Fibroblast of lung (primary cell): ENCODE measurements around the gene IGFBP2. TPM values are rescaled to one million over a fixed set of nuclear protein-coding genes. Genes with fewer than 3 reads are reported as not detected.

Experiments used
- DNase-seq, 2 donors: peaks; one replicate each; pipeline versions ENCODE4 v3.0.0 to v3.0.0-alpha.2; 2010; ENCODE audit warnings: low read depth in 2 of 2
- H2AFZ ChIP-seq: 2 replicates; pipeline ENCODE4 v1.5.1; 2012; ENCODE audit warnings: low read length, control low read depth, inconsistent platforms
- H3K27ac ChIP-seq: 2 replicates; pipeline ENCODE4 v1.5.1; 2011; ENCODE audit warnings: low read length, control low read depth; ENCODE audit not compliant: insufficient read depth
- H3K27me3 ChIP-seq: 2 replicates; pipeline ENCODE4 v1.5.1; 2011; ENCODE audit warnings: mild to moderate bottlenecking, low read length; ENCODE audit not compliant: control insufficient read depth, insufficient read depth
- H3K36me3 ChIP-seq: 2 replicates; pipeline ENCODE4 v1.5.1; 2011; ENCODE audit warnings: low read length; ENCODE audit not compliant: control insufficient read depth, insufficient read depth
- H3K4me1 ChIP-seq: 2 replicates; pipeline ENCODE4 v1.5.1; 2011; ENCODE audit warnings: low read length; ENCODE audit not compliant: control insufficient read depth, insufficient read depth; ENCODE audit errors: extremely low read depth
- H3K4me2 ChIP-seq: 2 replicates; pipeline ENCODE4 v1.5.1; 2011; ENCODE audit warnings: low read length, control low read depth; ENCODE audit not compliant: insufficient read depth; ENCODE audit errors: extremely low read depth
- H3K4me3 ChIP-seq, 4 experiments: fragments of 200-600 bp in 1 of 4; sonication (generic) in 1 of 4; replicated peaks in 1 of 4; 2 replicates each; pipeline ENCODE4 v1.5.1; 2011 to 2016; ENCODE audit warnings: low read length in 4 of 4, low read depth in 3 of 4, mild to moderate bottlenecking in 3 of 4, control low read depth in 2 of 4, inconsistent platforms in 1 of 4, mixed read lengths in 1 of 4; ENCODE audit not compliant: insufficient read depth in 1 of 4; ENCODE audit errors: control extremely low read depth in 1 of 4
- H3K79me2 ChIP-seq: 2 replicates; pipeline ENCODE4 v1.5.1; 2012; ENCODE audit warnings: mild to moderate bottlenecking, low read length, inconsistent platforms; ENCODE audit not compliant: control insufficient read depth, insufficient read depth
- H3K9ac ChIP-seq: 2 replicates; pipeline ENCODE4 v1.5.1; 2011; ENCODE audit warnings: mild to moderate bottlenecking, low read length, control low read depth; ENCODE audit not compliant: insufficient read depth
- H3K9me3 ChIP-seq: 2 replicates; pipeline ENCODE4 v1.5.1; 2012; ENCODE audit warnings: low read depth, low read length; ENCODE audit not compliant: control insufficient read depth, insufficient read depth
- H4K20me1 ChIP-seq: 2 replicates; pipeline ENCODE4 v1.5.1; 2011; ENCODE audit warnings: low read length; ENCODE audit not compliant: control insufficient read depth, insufficient read depth; ENCODE audit errors: extremely low read depth
- EZH2 ChIP-seq: IDR thresholded peaks from 2 replicates; pipeline ENCODE4 v1.5.1; 2012; ENCODE audit warnings: low read length, control low read depth, mild to moderate bottlenecking; ENCODE audit errors: missing control alignments
- polyA plus RNA-seq, 2 donors: library from polyadenylated mRNA; depleted of rRNA in 1 of 2; stranded (reverse) in 1 of 2; unstranded in 1 of 2; fragments of >200 nt; gene quantifications; 2 replicates each; pipeline ENCODE4 v1.2.1, GENCODE V29; 2011 to 2012; ENCODE audit warnings: missing spikeins in 1 of 2
- total RNA-seq: library from RNA; depleted of rRNA; stranded (reverse); fragments of >200 nt; gene quantifications from 2 replicates; pipeline ENCODE4 v1.2.1, GENCODE V29; 2014
- TF ChIP-seq, protein P1 (sequence below), 2 donors: IDR thresholded peaks in 1 of 2; conservative IDR thresholded peaks in 1 of 2; 1 replicate in 1 of 2; 2 replicates in 1 of 2; pipeline ENCODE4 v1.5.1; 2011 to 2012; ENCODE audit warnings: low read length in 2 of 2, control low read depth in 1 of 2, inconsistent platforms in 1 of 2, low read depth in 1 of 2, mild to moderate bottlenecking in 1 of 2

IGFBP2 gene
- total and polyA plus RNA-seq, 2 donors (not counting 1 experiment from before 2014, with no cell fraction given), result 8.6 to 36.3 TPM

DNA sequence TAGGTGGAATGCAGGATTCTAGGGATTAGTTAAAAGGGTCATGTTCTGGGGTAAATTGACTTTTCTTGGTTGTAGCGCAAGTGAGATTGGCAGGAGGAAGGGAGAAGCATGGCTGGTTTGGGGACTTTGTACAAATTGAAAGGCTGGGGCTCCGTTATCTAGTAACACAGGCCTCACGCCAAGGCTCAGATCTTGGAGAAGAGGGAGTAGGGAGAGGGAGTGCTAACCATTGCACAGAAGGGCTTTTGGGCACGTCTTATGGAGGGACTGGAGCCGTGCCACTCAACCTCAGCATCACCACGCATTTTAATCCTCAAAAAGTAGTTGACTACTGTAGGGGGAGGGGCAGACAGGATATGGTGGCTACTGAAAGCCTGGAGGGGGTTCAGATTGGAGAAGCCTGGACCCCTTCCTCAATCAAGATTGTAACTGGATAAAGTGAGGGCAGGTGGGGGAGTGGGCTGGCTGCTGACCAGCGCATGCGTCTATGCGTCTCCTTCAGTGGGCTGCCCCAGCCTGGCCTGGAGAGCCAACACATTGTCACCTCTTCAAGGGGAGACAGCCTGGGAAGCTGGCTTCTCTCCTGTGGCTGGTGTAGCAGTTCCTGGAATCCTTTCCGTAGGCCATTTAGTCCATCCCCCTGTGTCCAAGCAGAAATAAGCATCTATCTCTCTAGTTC, 47.9 kb downstream of the IGFBP2 start:
- Histone ChIP-seq H4K20me1 (no peaks in the 10 kb centered on the region), H3K79me2 (peaks cover 8% of the 10 kb centered on the region), H3K4me1 (peaks cover 41% of the 10 kb centered on the region), H3K4me2 (no peak overlapping the region), H3K36me3 (peaks cover 26% of the 10 kb centered on the region), H3K9me3 (no peaks in the 10 kb centered on the region), H3K4me3 (no peak overlapping the region), H3K27ac (no peak overlapping the region), H3K27me3 (no peaks in the 10 kb centered on the region), H2AFZ (no peak overlapping the region), H3K9ac (no peak overlapping the region)
- DNase-seq, result no peak
- TF ChIP-seq, protein P1, sequence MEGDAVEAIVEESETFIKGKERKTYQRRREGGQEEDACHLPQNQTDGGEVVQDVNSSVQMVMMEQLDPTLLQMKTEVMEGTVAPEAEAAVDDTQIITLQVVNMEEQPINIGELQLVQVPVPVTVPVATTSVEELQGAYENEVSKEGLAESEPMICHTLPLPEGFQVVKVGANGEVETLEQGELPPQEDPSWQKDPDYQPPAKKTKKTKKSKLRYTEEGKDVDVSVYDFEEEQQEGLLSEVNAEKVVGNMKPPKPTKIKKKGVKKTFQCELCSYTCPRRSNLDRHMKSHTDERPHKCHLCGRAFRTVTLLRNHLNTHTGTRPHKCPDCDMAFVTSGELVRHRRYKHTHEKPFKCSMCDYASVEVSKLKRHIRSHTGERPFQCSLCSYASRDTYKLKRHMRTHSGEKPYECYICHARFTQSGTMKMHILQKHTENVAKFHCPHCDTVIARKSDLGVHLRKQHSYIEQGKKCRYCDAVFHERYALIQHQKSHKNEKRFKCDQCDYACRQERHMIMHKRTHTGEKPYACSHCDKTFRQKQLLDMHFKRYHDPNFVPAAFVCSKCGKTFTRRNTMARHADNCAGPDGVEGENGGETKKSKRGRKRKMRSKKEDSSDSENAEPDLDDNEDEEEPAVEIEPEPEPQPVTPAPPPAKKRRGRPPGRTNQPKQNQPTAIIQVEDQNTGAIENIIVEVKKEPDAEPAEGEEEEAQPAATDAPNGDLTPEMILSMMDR (conservative IDR thresholded peaks at IDR 0.05 in 1 of 2, IDR thresholded peaks at IDR 0.05 in 1 of 2; ENCODE audit: low read depth in 1 of 2, low read length in 2 of 2), result no peak
- TF ChIP-seq EZH2, result no peak

GRCh38 chr2:216681683-216682082, 48.5 kb downstream of the IGFBP2 start:
- TF ChIP-seq, protein P1 (conservative IDR thresholded peaks at IDR 0.05 in 1 of 2, IDR thresholded peaks at IDR 0.05 in 1 of 2; ENCODE audit: low read depth in 1 of 2, low read length in 2 of 2), result no peak
- TF ChIP-seq EZH2, result no peak
- peaks cover 41% of the 10 kb centered on the region for H3K4me1 ChIP-seq
- peaks cover 11% of the 10 kb centered on the region for H3K79me2 ChIP-seq
- peaks cover 26% of the 10 kb centered on the region for H3K36me3 ChIP-seq
- peak overlapping the region; percentile 29 for H3K4me2 ChIP-seq
- H3K4me3 ChIP-seq, result no peak overlapping the region
- DNase-seq, result no peak
- H3K27ac ChIP-seq, result peak overlapping the region; percentile 54
- no peaks in the 10 kb centered on the region for H3K27me3 ChIP-seq
- H3K9me3 ChIP-seq, result no peaks in the 10 kb centered on the region
- no peak overlapping the region for H2AFZ ChIP-seq
- no peaks in the 10 kb centered on the region for H4K20me1 ChIP-seq
- H3K9ac ChIP-seq, result no peak overlapping the region

DNA sequence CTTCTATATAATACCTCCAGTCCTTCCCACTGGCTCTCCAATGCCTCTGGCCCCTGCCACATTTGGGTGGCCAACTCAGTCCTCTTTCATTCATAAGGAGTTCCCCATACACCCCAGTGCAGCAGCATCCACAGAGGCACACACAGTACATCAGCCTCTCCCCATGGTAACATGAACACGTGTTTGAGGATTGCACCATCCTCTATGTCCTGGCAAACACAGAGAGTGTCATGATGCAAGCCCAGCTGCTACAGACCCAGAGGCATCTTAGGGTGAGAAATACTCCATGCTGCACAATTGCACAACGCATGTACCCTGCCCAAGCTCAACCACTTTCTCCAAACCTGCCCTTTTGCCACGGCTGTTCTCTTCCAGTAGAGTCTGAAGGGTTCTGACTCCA, 50.6 kb downstream of the IGFBP2 start:
- peak; percentile 76 to 99 for DNase-seq
- peaks cover 28% of the 10 kb centered on the region for H3K79me2 ChIP-seq
- no peak overlapping the region for H3K9ac ChIP-seq
- H4K20me1 ChIP-seq, result no peaks in the 10 kb centered on the region
- H3K36me3 ChIP-seq, result peaks cover 15% of the 10 kb centered on the region
- H3K4me2 ChIP-seq, result no peak overlapping the region
- H3K27me3 ChIP-seq, result no peaks in the 10 kb centered on the region
- peak overlapping the region; percentile 63 for H3K27ac ChIP-seq
- H3K9me3 ChIP-seq, result no peaks in the 10 kb centered on the region
- no peak overlapping the region for H2AFZ ChIP-seq
- no peak for TF ChIP-seq EZH2
- TF ChIP-seq, protein P1 (conservative IDR thresholded peaks at IDR 0.05 in 1 of 2, IDR thresholded peaks at IDR 0.05 in 1 of 2; ENCODE audit: low read depth in 1 of 2, low read length in 2 of 2), result no peak
- H3K4me1 ChIP-seq, result peaks cover 51% of the 10 kb centered on the region
- no peak overlapping the region for H3K4me3 ChIP-seq
